A549 (cell line): Measurements from ENCODE around the gene BNC2. TPM values are rescaled to one million over a fixed set of nuclear protein-coding genes. Genes with fewer than 3 reads are reported as not detected.

Experiments
- ATAC-seq, 2 experiments: fragments of 200-7000 bp in 1 of 2; fragments of >200 bp in 1 of 2; cut with Nextera tagmentation in 1 of 2; cut with Tn5 transposase in 1 of 2; 3 replicates each; pipeline versions ENCODE4 v1.8.0 to v1.9.1; 2018 to 2020; ENCODE audit warnings: mild to moderate bottlenecking in 1 of 2, moderate library complexity in 1 of 2
- CTCF ChIA-PET: fragments of 300-600 bp; sonication (Branson Sonifier 250); formaldehyde crosslinking; extraction: SDS; loops from one replicate; lab custom pipeline; 2021; ENCODE audit warnings: antibody characterized with exemption, inconsistent platforms; lab: Yijun Ruan, JAX
- POLR2A ChIA-PET: fragments of 350-600 bp; formaldehyde crosslinking; extraction: SDS; loops from one replicate; lab custom pipeline; 2021; ENCODE audit warnings: antibody characterized with exemption, inconsistent platforms; lab: Yijun Ruan, JAX
- DNase-seq, 2 experiments: peaks; one replicate each; pipeline versions ENCODE4 v3.0.0 to v3.0.0-alpha.2; 2011 to 2016; ENCODE audit warnings: low read depth in 1 of 2, low spot score in 1 of 2
- FAIRE-seq: peaks from 2 replicates; lab custom pipeline; 2011; peaks lifted over from hg19 to GRCh38; lab: Jason Lieb, UNC
- H3K27ac ChIP-seq, 2 experiments: fragments of >200 bp; sonication (Bioruptor Twin); formaldehyde crosslinking; 3 replicates each; pipeline ENCODE4 v1.5.1; 2016 to 2017
- H3K4me1 ChIP-seq: fragments of >200 bp; sonication (Bioruptor Twin); formaldehyde crosslinking; 3 replicates; pipeline ENCODE4 v1.6.1; 2016
- H3K4me2 ChIP-seq: fragments of >200 bp; sonication (Bioruptor Twin); formaldehyde crosslinking; 3 replicates; pipeline ENCODE4 v1.6.1; 2016
- H3K4me3 ChIP-seq: fragments of >200 bp; sonication (Bioruptor Twin); formaldehyde crosslinking; 3 replicates; pipeline ENCODE4 v1.5.1; 2016
- H3K9me3 ChIP-seq: fragments of >200 bp; sonication (Bioruptor Twin); formaldehyde crosslinking; 3 replicates; pipeline ENCODE4 v1.6.1; 2016
- CHD4 ChIP-seq: fragments of 200-600 bp; sonication (generic); IDR thresholded peaks from 2 replicates; pipeline ENCODE4 v1.6.1; 2016; ENCODE audit warnings: antibody characterized with exemption, mild to moderate bottlenecking, borderline replicate concordance
- EHF ChIP-seq: fragments of 250-450 bp; sonication (Bioruptor Pico); IDR thresholded peaks from 2 replicates; pipeline ENCODE4 v1.5.0; 2020; ENCODE audit warnings: mild to moderate bottlenecking
- EHMT2 ChIP-seq: fragments of 200-600 bp; sonication (generic); IDR thresholded peaks from 2 replicates; pipeline ENCODE4 v1.6.1; 2016; ENCODE audit warnings: antibody characterized with exemption, low read depth, mild to moderate bottlenecking, moderate library complexity
- ESRRA ChIP-seq: fragments of 150-350 bp; IDR thresholded peaks from 2 replicates; pipeline ENCODE4 v1.6.1; 2014; ENCODE audit warnings: mild to moderate bottlenecking, low read length, borderline replicate concordance
- FOXS1 ChIP-seq: fragments of 250-450 bp; sonication (Bioruptor Pico); IDR thresholded peaks from 2 replicates; pipeline ENCODE4 v1.5.0; 2020; ENCODE audit warnings: mild to moderate bottlenecking, moderate library complexity
- HEYL ChIP-seq: fragments of 250-450 bp; sonication (Bioruptor Pico); IDR thresholded peaks from 2 replicates; pipeline ENCODE4 v1.8.0; 2021; ENCODE audit warnings: mild to moderate bottlenecking, moderate library complexity
- HOXB5 ChIP-seq: fragments of 250-450 bp; sonication (Bioruptor Pico); IDR thresholded peaks from 2 replicates; pipeline ENCODE4 v1.5.0; 2020; ENCODE audit warnings: mild to moderate bottlenecking, moderate library complexity
- JUN ChIP-seq, 2 experiments: fragments of >200 bp; sonication (Bioruptor Twin); formaldehyde crosslinking; IDR thresholded peaks; 2 replicates in 1 of 2; 3 replicates in 1 of 2; pipeline ENCODE4 v1.6.1; 2016 to 2017
- KDM1A ChIP-seq: fragments of 200-600 bp; sonication (generic); IDR thresholded peaks from 2 replicates; pipeline ENCODE4 v1.6.1; 2016; ENCODE audit warnings: low read depth, mild to moderate bottlenecking
- KDM5A ChIP-seq: fragments of 200-600 bp; sonication (generic); IDR thresholded peaks from 2 replicates; pipeline ENCODE4 v1.6.1; 2016; ENCODE audit warnings: antibody characterized with exemption, mild to moderate bottlenecking
- MAFK ChIP-seq: fragments of 450-650 bp; IDR thresholded peaks from 2 replicates; pipeline ENCODE4 v1.6.1; 2014; ENCODE audit not compliant: partially characterized antibody
- MYC ChIP-seq: IDR thresholded peaks from 2 replicates; pipeline ENCODE4 v1.6.1; 2012; ENCODE audit warnings: mild to moderate bottlenecking, inconsistent platforms, low read length, improper control_type of control experiment, borderline replicate concordance
- NPAS2 ChIP-seq: fragments of 250-450 bp; sonication (Bioruptor Pico); IDR thresholded peaks from 2 replicates; pipeline ENCODE4 v1.8.0; 2022; ENCODE audit warnings: mild to moderate bottlenecking, moderate library complexity, borderline replicate concordance
- POLR2A ChIP-seq: IDR thresholded peaks from 2 replicates; pipeline ENCODE4 v1.6.1; 2012; ENCODE audit warnings: mild to moderate bottlenecking, low read length
- POLR2AphosphoS2 ChIP-seq: conservative IDR thresholded peaks from 2 replicates; pipeline ENCODE4 v1.6.1; 2012; ENCODE audit warnings: low read length, improper control_type of control experiment, inconsistent platforms
- RAD21 ChIP-seq, 2 experiments: fragments of >200 bp in 1 of 2; sonication (Bioruptor Twin) in 1 of 2; formaldehyde crosslinking in 1 of 2; IDR thresholded peaks in 1 of 2; conservative IDR thresholded peaks in 1 of 2; 2 replicates in 1 of 2; 3 replicates in 1 of 2; pipeline ENCODE4 v1.6.1; 2012 to 2018; ENCODE audit warnings: inconsistent platforms in 1 of 2
- RARB ChIP-seq: fragments of 250-450 bp; sonication (Bioruptor Pico); IDR thresholded peaks from 2 replicates; pipeline ENCODE4 v1.8.0; 2021; ENCODE audit warnings: mild to moderate bottlenecking, moderate library complexity
- RFX5 ChIP-seq: fragments of 450-650 bp; IDR thresholded peaks from 2 replicates; pipeline ENCODE4 v1.7.1; 2014; ENCODE audit warnings: antibody characterized with exemption, mild to moderate bottlenecking, moderate library complexity
- SMC3 ChIP-seq: fragments of >200 bp; sonication (Bioruptor Twin); formaldehyde crosslinking; IDR thresholded peaks from 3 replicates; pipeline ENCODE4 v1.6.1; 2018; ENCODE audit warnings: inconsistent platforms
- TP53 ChIP-seq: fragments of 250-450 bp; sonication (Bioruptor Pico); IDR thresholded peaks from 2 replicates; pipeline ENCODE4 v1.5.0; 2021; ENCODE audit warnings: mild to moderate bottlenecking, moderate library complexity
- ZC3H11A ChIP-seq: fragments of 450-650 bp; IDR thresholded peaks from 2 replicates; pipeline ENCODE4 v1.6.1; 2014; ENCODE audit warnings: antibody characterized with exemption, mild to moderate bottlenecking
- ZFP36 ChIP-seq: fragments of 450-650 bp; IDR thresholded peaks from 2 replicates; pipeline ENCODE4 v1.6.1; 2014; ENCODE audit warnings: borderline replicate concordance; ENCODE audit not compliant: partially characterized antibody
- WGBS: methylation state at CpG from one replicate; pipeline ENCODE4 v1.1.6; 2017; ENCODE audit errors: missing lambda C conversion rate; 5-methylcytosine and 5-hydroxymethylcytosine counted together
- polyA plus RNA-seq, 4 experiments: library from polyadenylated mRNA; depleted of rRNA in 3 of 4; stranded (reverse); fragments of >200 nt; fragmentation: RNase III in 1 of 4; extraction: RNeasy Plus Mini Kit Qiagen cat#74134 plus additional on column Dnase treatment in 1 of 4; gene quantifications; 2 replicates in 3 of 4; 3 replicates in 1 of 4; pipeline ENCODE4 v1.2.3, GENCODE V29; 2011 to 2017
- TF ChIP-seq, protein P1 (sequence below): fragments of 150-350 bp; IDR thresholded peaks from 2 replicates; pipeline ENCODE4 v1.6.1; 2014; ENCODE audit warnings: low read depth, mild to moderate bottlenecking, low read length
- TF ChIP-seq, protein P2 (sequence below): fragments of >200 bp; sonication (Bioruptor Twin); formaldehyde crosslinking; IDR thresholded peaks from 2 replicates; pipeline ENCODE4 v1.6.1; 2016
- TF ChIP-seq, protein P3 (sequence below): fragments of 450-650 bp; IDR thresholded peaks from 2 replicates; pipeline ENCODE4 v1.6.1; 2014; ENCODE audit warnings: antibody characterized with exemption
- TF ChIP-seq, protein P4 (sequence below): IDR thresholded peaks from 2 replicates; pipeline ENCODE4 v1.6.1; 2012
- TF ChIP-seq, protein P5 (sequence below): IDR thresholded peaks from 2 replicates; pipeline ENCODE4 v1.6.1; 2012
- TF ChIP-seq, protein P6 (sequence below): fragments of 200-600 bp; sonication (generic); IDR thresholded peaks from 2 replicates; pipeline ENCODE4 v1.6.1; 2016; ENCODE audit warnings: antibody characterized with exemption, mild to moderate bottlenecking, moderate library complexity

The BNC2 gene
- polyA plus RNA-seq, 2 of the 4 experiments (the other 2 are of a cell fraction) = 6.2 to 7.5 TPM

DNA sequence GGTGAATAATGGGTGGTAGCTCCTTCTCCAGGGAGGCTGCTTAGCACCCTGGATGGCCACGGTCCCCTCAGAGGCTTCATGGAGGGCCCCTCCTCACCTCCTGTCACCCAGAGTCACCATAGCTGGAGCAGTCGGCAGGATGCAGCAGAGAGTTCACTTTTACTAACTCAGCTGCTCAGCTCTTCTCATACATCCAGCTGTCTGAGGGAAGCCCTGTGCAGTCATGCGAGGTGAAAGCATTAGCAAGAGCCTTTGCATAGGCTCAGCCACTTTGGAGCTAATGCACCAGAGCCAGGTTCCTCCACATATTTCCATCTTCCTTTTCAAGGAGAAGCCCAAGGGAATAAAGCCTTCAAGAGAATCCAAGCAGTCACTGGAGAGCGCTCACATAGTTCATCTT, 499.2 kb downstream of the BNC2 start:
- FAIRE-seq (no peak), ATAC-seq (no peak), DNase-seq (no peak)
- ChIA-PET CTCF (interaction anchor here (0.6 kb wide), 1 partner anchor 371 kb away, joined by 3 read pairs; no protein-coding TSS in a partner anchor), POLR2A (no interaction called here)
- H3K4me2 ChIP-seq = no peak overlapping the region
- TF ChIP-seq MAFK (no peak), SMC3 (no peak), ZC3H11A (no peak), EHMT2 (no peak), HOXB5 (CRISPR knock-in tag) (no peak), NPAS2 (CRISPR knock-in tag) (no peak), POLR2A (no peak), RFX5 (no peak), CHD4 (no peak), RARB (CRISPR knock-in tag) (no peak), FOXS1 (CRISPR knock-in tag) (no peak), RAD21 (conservative IDR thresholded peaks at IDR 0.05 in 1 of 2, IDR thresholded peaks at IDR 0.05 in 1 of 2) (no peak), ESRRA (no peak), TP53 (CRISPR knock-in tag) (no peak), JUN (IDR thresholded peaks at IDR 0.05) (no peak)
- TF ChIP-seq, protein P1, sequence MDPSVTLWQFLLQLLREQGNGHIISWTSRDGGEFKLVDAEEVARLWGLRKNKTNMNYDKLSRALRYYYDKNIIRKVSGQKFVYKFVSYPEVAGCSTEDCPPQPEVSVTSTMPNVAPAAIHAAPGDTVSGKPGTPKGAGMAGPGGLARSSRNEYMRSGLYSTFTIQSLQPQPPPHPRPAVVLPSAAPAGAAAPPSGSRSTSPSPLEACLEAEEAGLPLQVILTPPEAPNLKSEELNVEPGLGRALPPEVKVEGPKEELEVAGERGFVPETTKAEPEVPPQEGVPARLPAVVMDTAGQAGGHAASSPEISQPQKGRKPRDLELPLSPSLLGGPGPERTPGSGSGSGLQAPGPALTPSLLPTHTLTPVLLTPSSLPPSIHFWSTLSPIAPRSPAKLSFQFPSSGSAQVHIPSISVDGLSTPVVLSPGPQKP = no peak
- TF ChIP-seq, protein P2, sequence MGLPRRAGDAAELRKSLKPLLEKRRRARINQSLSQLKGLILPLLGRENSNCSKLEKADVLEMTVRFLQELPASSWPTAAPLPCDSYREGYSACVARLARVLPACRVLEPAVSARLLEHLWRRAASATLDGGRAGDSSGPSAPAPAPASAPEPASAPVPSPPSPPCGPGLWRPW = no peak
- TF ChIP-seq, protein P3, sequence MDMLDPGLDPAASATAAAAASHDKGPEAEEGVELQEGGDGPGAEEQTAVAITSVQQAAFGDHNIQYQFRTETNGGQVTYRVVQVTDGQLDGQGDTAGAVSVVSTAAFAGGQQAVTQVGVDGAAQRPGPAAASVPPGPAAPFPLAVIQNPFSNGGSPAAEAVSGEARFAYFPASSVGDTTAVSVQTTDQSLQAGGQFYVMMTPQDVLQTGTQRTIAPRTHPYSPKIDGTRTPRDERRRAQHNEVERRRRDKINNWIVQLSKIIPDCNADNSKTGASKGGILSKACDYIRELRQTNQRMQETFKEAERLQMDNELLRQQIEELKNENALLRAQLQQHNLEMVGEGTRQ = no peak
- H3K4me1 ChIP-seq = peaks cover 16% of the 10 kb centered on the region
- H3K9me3 ChIP-seq = no peaks in the 10 kb centered on the region
- H3K27ac ChIP-seq = peak overlapping the region in 1 of 2 experiments; percentile 34; a peak in 1 of 6 replicates
- WGBS = 66% methylated on average over 4 of the region's 4 CpGs
- no peak overlapping the region for H3K4me3 ChIP-seq

DNA sequence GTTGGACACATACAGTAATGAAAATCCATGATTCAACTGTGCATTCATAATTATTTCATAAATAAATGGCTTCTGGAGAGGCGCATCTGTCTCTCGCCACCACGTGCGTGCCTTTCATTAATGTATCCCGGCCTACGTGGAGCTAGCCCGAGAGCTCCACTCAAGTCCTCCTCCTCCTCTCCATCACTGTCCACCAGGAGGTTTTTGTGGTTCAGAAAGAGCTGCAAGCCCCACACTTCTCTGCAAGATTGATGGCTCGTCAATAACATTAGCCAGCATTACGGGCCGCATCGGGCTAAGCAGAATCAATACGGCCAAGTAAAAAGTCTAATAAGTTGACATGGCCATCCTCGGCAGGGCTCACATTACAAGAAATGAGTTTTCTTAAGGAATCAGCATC, 499.8 kb downstream of the BNC2 start:
- CTCF ChIA-PET = interaction anchor here (0.6 to 1.5 kb wide), 4 partner anchors 38 to 372 kb away, joined by 3 read pairs; no protein-coding TSS in a partner anchor
- Histone ChIP-seq H3K9me3 (no peaks in the 10 kb centered on the region), H3K4me2 (no peak overlapping the region), H3K27ac (peak overlapping the region in 1 of 2 experiments; percentile 34; a peak in 1 of 6 replicates), H3K4me1 (peaks cover 16% of the 10 kb centered on the region), H3K4me3 (no peak overlapping the region)
- DNase-seq = no peak
- POLR2A ChIA-PET = no interaction called here
- FAIRE-seq = no peak
- WGBS = 90% methylated on average over 13 of the region's 13 CpGs
- no peak for ATAC-seq
- TF ChIP-seq KDM1A = no peak
- TF ChIP-seq ZFP36 = no peak
- TF ChIP-seq NPAS2 (CRISPR knock-in tag) = no peak
- no peak for TF ChIP-seq POLR2AphosphoS2
- TF ChIP-seq, protein P4, sequence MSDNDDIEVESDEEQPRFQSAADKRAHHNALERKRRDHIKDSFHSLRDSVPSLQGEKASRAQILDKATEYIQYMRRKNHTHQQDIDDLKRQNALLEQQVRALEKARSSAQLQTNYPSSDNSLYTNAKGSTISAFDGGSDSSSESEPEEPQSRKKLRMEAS = no peak
- TF ChIP-seq EHMT2 = no peak
- no peak for TF ChIP-seq KDM5A
- no peak for TF ChIP-seq ZC3H11A
- TF ChIP-seq, protein P5, sequence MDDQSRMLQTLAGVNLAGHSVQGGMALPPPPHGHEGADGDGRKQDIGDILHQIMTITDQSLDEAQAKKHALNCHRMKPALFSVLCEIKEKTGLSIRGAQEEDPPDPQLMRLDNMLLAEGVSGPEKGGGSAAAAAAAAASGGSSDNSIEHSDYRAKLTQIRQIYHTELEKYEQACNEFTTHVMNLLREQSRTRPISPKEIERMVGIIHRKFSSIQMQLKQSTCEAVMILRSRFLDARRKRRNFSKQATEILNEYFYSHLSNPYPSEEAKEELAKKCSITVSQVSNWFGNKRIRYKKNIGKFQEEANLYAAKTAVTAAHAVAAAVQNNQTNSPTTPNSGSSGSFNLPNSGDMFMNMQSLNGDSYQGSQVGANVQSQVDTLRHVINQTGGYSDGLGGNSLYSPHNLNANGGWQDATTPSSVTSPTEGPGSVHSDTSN = no peak
- TF ChIP-seq, protein P1 = no peak
- no peak for TF ChIP-seq MYC
- no peak for TF ChIP-seq HEYL
- TF ChIP-seq, protein P6, sequence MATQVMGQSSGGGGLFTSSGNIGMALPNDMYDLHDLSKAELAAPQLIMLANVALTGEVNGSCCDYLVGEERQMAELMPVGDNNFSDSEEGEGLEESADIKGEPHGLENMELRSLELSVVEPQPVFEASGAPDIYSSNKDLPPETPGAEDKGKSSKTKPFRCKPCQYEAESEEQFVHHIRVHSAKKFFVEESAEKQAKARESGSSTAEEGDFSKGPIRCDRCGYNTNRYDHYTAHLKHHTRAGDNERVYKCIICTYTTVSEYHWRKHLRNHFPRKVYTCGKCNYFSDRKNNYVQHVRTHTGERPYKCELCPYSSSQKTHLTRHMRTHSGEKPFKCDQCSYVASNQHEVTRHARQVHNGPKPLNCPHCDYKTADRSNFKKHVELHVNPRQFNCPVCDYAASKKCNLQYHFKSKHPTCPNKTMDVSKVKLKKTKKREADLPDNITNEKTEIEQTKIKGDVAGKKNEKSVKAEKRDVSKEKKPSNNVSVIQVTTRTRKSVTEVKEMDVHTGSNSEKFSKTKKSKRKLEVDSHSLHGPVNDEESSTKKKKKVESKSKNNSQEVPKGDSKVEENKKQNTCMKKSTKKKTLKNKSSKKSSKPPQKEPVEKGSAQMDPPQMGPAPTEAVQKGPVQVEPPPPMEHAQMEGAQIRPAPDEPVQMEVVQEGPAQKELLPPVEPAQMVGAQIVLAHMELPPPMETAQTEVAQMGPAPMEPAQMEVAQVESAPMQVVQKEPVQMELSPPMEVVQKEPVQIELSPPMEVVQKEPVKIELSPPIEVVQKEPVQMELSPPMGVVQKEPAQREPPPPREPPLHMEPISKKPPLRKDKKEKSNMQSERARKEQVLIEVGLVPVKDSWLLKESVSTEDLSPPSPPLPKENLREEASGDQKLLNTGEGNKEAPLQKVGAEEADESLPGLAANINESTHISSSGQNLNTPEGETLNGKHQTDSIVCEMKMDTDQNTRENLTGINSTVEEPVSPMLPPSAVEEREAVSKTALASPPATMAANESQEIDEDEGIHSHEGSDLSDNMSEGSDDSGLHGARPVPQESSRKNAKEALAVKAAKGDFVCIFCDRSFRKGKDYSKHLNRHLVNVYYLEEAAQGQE = no peak
- TF ChIP-seq, protein P3 = no peak
- no peak for TF ChIP-seq CHD4
- TF ChIP-seq POLR2A = no peak
- TF ChIP-seq EHF (CRISPR knock-in tag) = no peak
